Left ventricle myocardium inferior (tissue), 1 donor: ENCODE results near the gene CSMD2. TPM values are rescaled to one million over a fixed set of nuclear protein-coding genes. Genes with fewer than 3 reads are reported as not detected.

Source experiments
- DNase-seq: peaks from one replicate; pipeline ENCODE4 v3.0.0-alpha.2; 2020
- H3K27ac ChIP-seq: fragments of 200-600 bp; replicated peaks from 2 replicates; pipeline ENCODE4 v1.8.0; 2021
- H3K27me3 ChIP-seq: fragments of 200-600 bp; 2 replicates; pipeline ENCODE4 v1.8.0; 2021; ENCODE audit warnings: low read depth
- H3K36me3 ChIP-seq: fragments of 200-600 bp; 2 replicates; pipeline ENCODE4 v1.8.0; 2021
- H3K4me1 ChIP-seq: fragments of 200-600 bp; 2 replicates; pipeline ENCODE4 v1.8.0; 2021
- H3K4me3 ChIP-seq: fragments of 200-600 bp; 2 replicates; pipeline ENCODE4 v1.8.0; 2021; ENCODE audit warnings: mild to moderate bottlenecking, moderate library complexity
- H3K9me3 ChIP-seq: fragments of 200-600 bp; replicated peaks from 2 replicates; pipeline ENCODE4 v1.8.0; 2021
- intact Hi-C: fragments of 100-400 bp; cut with micrococcal nuclease; formaldehyde crosslinking; loops from one replicate; pipeline ENCODE4 v1.11.0; 2022
- total RNA-seq: library from RNA; stranded (reverse); fragmentation: NEBNext Ultra II Directional; extraction: Animal tissue kit (Norgen Biotek cat#: 25700); gene quantifications from one replicate; pipeline ENCODE4 v1.2.1, GENCODE V29; 2021
- TF ChIP-seq, protein P1 (sequence below): fragments of 200-600 bp; IDR thresholded peaks from 2 replicates; pipeline ENCODE4 v1.8.0; 2021; ENCODE audit warnings: antibody characterized with exemption, mild to moderate bottlenecking, borderline replicate concordance
- donor health status: DM: no; HTN: yes; CAD: no; lungs with severe emphysema.

CSMD2 gene
- total RNA-seq, 1 donor from 2014 or later = 0.14 TPM

DNA sequence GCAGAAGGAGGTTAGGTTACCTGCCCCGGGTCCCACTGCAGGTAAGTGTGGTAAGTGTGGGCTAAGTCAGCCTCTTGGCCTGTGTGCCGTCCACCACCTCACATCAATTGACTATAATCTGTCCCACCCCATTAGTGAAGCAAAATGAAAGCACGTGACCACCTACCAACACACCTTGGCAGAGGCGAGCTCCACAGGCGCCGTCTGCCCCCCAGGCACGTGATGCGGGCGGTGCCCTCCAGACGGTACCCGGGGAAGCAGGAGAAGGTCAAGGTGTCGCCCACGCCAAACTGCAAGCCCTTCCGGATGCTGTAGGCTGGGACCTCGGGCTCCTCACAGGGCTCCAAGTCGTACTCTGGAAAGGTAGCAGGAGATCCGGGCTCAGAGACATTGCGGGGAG lies 450.6 kb downstream of the CSMD2 start:
- H3K4me3 ChIP-seq = no peak overlapping the region
- TF ChIP-seq, protein P1, sequence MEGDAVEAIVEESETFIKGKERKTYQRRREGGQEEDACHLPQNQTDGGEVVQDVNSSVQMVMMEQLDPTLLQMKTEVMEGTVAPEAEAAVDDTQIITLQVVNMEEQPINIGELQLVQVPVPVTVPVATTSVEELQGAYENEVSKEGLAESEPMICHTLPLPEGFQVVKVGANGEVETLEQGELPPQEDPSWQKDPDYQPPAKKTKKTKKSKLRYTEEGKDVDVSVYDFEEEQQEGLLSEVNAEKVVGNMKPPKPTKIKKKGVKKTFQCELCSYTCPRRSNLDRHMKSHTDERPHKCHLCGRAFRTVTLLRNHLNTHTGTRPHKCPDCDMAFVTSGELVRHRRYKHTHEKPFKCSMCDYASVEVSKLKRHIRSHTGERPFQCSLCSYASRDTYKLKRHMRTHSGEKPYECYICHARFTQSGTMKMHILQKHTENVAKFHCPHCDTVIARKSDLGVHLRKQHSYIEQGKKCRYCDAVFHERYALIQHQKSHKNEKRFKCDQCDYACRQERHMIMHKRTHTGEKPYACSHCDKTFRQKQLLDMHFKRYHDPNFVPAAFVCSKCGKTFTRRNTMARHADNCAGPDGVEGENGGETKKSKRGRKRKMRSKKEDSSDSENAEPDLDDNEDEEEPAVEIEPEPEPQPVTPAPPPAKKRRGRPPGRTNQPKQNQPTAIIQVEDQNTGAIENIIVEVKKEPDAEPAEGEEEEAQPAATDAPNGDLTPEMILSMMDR = no peak
- H3K27ac ChIP-seq = no peak overlapping the region
- DNase-seq = no peak
- intact Hi-C loops = no loop called here
- no peaks in the 10 kb centered on the region for H3K36me3 ChIP-seq
- no peaks in the 10 kb centered on the region for H3K4me1 ChIP-seq
- H3K27me3 ChIP-seq = peaks cover 67% of the 10 kb centered on the region
- H3K9me3 ChIP-seq = no peaks in the 10 kb centered on the region

DNA sequence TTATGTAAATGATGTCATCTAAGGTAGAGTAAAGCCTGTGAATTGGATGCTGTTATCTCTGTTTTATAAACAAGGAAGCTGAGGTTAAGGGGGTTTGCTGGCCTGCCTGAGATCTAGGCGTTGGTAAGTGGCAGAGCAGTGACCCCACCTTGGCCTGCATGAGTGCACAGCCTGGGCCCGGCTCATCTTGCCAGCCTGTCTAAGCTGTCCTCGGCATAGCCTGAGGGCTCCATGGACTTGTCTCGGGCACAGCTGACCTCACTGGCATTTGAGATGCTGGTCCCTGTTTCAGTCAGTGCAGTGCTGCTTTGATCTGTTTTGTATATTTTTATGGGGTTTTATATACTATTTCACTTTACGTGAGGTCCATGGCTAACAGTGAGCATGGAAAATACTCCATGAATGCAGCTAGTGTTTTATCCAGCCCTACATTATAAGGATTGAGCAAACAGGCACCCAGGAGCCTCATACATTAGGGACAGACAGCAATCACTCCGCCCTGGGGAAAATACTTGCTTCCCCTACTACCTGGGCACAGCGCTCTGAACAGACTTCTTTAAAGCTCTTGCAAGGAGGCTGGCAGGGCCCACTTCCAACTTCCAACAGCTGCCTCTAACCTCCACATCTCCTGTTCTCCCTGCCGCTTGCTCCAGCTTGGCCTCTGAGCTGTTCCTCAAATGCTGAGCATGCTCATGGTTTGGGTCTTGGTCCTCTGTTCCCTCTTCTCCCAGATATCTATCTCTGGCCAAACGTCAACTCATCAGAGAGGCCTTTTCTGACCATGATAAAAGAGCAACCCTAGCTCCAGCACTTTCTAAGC lies 451.8 kb downstream of the CSMD2 start:
- H3K4me3 ChIP-seq = no peak overlapping the region
- peaks cover 76% of the 10 kb centered on the region for H3K27me3 ChIP-seq
- no peaks in the 10 kb centered on the region for H3K9me3 ChIP-seq
- intact Hi-C loops = no loop called here
- H3K36me3 ChIP-seq = no peaks in the 10 kb centered on the region
- no peak for DNase-seq
- H3K4me1 ChIP-seq = no peaks in the 10 kb centered on the region
- no peak overlapping the region for H3K27ac ChIP-seq
- TF ChIP-seq, protein P1 = no peak

DNA sequence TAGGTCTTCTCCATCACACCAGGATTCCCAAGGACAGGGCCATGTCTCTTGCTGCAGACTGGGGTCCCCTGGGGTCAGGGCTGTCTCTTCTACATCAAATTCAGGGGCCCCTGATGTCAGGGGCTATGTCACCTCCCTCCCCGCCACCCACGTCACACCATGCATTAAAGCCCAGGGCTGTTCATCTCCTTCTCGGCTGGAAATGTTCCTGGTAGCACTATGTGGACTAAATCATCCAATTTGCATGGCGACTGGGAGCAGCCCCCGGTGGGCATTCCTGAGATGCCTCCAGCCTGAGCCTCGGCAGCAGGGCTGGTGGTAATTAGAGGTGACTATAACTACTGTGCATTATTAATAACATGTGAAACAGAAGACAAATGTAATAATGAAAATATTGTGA lies 452.8 kb downstream of the CSMD2 start:
- H3K36me3 ChIP-seq = no peaks in the 10 kb centered on the region
- TF ChIP-seq, protein P1 = no peak
- DNase-seq = no peak
- no peaks in the 10 kb centered on the region for H3K9me3 ChIP-seq
- H3K27ac ChIP-seq = no peak overlapping the region
- intact Hi-C loops = no loop called here
- H3K4me1 ChIP-seq = no peaks in the 10 kb centered on the region
- no peak overlapping the region for H3K4me3 ChIP-seq
- peaks cover 79% of the 10 kb centered on the region for H3K27me3 ChIP-seq

DNA sequence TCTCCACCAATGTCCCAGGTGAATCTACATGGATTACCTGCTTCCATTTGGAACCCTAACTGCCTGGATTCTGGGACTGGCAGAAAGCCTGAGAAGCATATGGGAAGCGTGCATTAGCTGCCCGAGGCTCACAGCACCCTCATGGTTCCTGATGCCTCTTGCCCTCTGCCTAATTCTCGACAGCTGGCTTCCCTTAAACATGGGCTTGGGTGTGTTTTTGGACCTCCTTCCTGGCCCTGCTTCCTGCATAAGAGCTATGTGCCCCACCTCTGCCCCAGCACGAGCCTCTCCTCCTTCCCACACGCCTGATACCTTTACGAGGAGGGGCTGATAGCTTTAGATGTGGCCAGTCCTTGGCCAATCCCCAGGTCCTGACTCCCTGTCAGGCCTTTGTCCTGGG lies 453.5 kb downstream of the CSMD2 start:
- Histone ChIP-seq H3K36me3 (no peaks in the 10 kb centered on the region), H3K27me3 (peaks cover 81% of the 10 kb centered on the region), H3K4me3 (no peak overlapping the region), H3K4me1 (no peaks in the 10 kb centered on the region), H3K27ac (no peak overlapping the region), H3K9me3 (no peaks in the 10 kb centered on the region)
- TF ChIP-seq, protein P1 = no peak
- no peak for DNase-seq
- intact Hi-C loops = no loop called here

DNA sequence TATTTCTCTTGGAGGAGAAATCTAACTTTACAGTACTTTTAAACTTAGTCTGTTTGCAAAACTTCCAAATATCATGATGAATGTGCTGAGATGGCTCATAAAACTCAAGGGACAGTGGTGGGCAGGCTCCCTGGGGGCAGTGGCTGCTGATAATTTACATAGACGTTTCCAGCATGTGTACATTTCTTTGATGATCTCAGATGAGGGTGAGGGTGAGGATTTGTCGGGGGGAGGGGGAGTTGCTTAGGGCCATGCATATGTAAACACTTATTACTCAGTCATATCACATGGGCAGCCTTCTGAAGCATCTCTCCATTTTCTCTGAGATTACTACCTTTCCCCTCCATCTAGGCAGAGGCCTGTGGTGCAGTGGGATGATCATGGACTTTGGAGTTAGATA lies 454.1 kb downstream of the CSMD2 start:
- peaks cover 82% of the 10 kb centered on the region for H3K27me3 ChIP-seq
- TF ChIP-seq, protein P1 = no peak
- H3K4me3 ChIP-seq = no peak overlapping the region

More for the DNA sequence above, 454.1 kb downstream of the CSMD2 start:
- no peak for DNase-seq
- H3K27ac ChIP-seq = no peak overlapping the region
- intact Hi-C loops = no loop called here
- H3K4me1 ChIP-seq = no peaks in the 10 kb centered on the region
- H3K9me3 ChIP-seq = no peaks in the 10 kb centered on the region
- H3K36me3 ChIP-seq = no peaks in the 10 kb centered on the region
